GM18861 (cell line): ENCODE results near the gene TTC21A.
"Not testable (repeated sequence)": the region's sequence is repeated elsewhere in the genome, so short reads cannot be mapped to it uniquely, and the experiment has no call there.

Experiments
- ATAC-seq: cut with Tn5 transposase; IDR thresholded peaks from one replicate; pipeline ENCODE4 v1.9.1; 2021; ENCODE audit not compliant: unreplicated experiment

TTC21A gene, protein sequence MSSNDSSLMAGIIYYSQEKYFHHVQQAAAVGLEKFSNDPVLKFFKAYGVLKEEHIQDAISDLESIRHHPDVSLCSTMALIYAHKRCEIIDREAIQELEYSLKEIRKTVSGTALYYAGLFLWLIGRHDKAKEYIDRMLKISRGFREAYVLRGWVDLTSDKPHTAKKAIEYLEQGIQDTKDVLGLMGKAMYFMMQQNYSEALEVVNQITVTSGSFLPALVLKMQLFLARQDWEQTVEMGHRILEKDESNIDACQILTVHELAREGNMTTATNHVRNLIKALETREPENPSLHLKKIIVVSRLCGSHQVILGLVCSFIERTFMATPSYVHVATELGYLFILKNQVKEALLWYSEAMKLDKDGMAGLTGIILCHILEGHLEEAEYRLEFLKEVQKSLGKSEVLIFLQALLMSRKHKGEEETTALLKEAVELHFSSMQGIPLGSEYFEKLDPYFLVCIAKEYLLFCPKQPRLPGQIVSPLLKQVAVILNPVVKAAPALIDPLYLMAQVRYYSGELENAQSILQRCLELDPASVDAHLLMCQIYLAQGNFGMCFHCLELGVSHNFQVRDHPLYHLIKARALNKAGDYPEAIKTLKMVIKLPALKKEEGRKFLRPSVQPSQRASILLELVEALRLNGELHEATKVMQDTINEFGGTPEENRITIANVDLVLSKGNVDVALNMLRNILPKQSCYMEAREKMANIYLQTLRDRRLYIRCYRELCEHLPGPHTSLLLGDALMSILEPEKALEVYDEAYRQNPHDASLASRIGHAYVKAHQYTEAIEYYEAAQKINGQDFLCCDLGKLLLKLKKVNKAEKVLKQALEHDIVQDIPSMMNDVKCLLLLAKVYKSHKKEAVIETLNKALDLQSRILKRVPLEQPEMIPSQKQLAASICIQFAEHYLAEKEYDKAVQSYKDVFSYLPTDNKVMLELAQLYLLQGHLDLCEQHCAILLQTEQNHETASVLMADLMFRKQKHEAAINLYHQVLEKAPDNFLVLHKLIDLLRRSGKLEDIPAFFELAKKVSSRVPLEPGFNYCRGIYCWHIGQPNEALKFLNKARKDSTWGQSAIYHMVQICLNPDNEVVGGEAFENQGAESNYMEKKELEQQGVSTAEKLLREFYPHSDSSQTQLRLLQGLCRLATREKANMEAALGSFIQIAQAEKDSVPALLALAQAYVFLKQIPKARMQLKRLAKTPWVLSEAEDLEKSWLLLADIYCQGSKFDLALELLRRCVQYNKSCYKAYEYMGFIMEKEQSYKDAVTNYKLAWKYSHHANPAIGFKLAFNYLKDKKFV (N-terminal part only)

DNA sequence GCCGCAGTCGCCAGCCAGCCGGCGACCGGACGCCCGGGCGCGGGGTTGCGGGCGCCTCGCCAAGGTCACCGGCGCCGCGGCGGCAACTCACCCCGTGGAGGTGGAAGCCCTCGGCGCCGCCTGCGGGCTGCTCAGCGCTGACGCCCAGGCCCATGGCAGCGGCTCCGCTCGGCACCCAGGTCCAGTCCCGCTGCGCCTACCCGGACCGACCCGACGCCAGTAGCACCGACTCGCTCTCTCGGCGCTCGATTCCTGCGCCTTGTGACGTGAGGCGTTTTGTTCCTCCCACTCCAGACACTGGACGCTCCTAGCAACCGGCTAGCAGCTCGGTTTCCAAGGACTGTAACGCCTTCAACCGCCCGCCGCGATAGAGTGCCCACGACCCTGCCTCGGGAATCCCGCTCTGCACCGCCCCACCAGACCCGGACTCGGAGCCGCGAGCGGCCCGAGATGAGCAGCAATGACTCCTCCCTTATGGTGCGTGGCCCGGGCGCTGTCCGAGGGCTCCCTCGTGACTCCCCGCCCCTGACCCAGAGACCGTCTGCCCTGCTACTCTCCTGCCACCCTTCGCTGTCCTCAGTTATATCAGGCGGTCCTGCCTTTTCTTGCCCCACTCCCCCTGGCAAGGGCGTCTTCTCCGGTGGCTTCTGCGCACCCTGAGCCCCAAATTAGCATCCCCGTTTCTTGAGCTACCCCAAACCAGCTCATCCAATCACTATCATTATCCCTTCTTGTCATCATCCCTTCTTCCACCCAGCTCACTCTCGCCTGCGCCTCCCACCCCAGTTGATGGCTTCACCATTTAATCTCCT, at the start of gene TTC21A, which contains the start of gene GORASP1:
Gene TTC21A (plus strand): TSS at position 293 of the 812 bp plus-strand sequence. CDS start 158 bp downstream, at position 451.
Gene GORASP1 (minus strand): TSS at position 240 of the 812 bp plus-strand sequence. CDS start 86 bp downstream, at position 154.
- peak; percentile 42 for ATAC-seq

DNA sequence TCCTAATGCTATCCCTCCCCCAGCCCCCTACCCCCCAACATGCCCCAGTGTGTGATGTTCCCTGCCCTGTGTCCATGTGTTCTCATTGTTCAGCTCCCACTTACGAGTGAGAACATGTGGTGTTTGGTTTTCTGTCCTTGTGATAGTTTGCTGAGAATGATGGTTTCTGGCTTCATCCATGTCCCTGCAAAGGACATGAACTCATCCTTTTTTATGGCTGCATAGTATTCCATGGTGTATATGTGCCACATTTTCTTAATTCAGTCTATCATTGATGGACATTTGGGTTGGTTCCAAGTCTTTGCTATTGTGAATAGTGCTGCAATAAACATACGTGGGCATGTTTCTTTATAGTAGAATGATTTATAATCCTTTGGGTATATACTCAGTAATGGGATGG, 46.3 kb upstream of the TTC21A start:
- not testable (repeated sequence) for ATAC-seq

DNA sequence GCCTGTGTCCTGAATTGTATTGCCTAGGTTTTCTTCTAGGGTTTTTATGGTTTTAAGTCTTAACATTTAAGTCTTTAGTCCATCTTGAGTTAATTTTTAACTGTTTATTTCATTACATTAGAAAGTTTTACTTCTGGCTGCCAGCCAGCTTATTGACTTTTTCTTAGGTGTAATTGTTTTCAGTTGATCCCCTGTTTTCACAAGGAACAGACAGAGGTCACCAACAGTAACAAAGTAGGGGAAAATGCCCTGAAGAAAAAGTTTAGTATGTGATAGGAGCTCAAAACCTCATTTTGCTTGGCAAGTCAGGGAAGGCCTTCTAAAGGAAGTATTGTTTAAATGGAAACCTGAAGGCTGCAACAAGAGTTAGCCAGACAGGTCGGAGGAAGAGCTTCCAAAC, 45.3 kb upstream of the TTC21A start:
- no peak for ATAC-seq

DNA sequence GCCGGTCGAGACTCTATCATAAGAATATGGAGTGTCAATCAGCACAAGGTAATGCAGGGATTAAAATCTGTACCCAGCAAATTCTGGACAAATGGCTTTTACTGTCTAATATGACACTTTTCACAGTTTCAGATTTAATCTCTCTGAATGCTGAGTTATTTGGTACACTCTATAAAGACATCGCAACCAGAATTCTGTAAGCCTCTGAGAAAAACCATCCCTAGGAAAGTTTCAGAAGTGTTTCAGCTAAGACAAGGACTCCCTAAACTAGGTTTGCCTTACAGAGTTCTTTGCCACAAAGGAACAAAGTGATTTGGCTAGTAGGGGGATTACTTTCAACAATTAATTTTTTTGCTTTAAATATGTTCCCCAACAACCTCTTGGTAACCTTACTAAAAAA, 44.3 kb upstream of the TTC21A start:
- no peak for ATAC-seq

DNA sequence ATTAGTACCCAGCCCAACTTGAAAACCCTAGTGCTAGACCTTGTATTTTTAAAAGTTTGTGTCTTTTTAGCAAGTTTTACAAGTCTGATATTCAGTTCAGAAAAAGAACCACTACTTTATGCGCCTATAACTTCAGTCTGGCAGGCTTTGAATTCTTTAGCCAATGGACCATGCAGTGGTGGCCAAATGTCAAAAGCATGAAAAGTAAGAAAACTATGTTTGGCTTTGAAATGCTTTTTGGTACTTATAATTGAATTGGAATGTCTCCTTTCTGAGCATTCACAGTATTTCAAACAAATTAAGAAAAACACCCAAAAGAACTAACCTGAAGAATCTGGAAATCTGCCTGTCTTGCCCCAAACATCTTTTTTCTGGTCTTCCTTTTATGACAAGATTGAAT, 42.8 kb upstream of the TTC21A start:
- no peak for ATAC-seq

DNA sequence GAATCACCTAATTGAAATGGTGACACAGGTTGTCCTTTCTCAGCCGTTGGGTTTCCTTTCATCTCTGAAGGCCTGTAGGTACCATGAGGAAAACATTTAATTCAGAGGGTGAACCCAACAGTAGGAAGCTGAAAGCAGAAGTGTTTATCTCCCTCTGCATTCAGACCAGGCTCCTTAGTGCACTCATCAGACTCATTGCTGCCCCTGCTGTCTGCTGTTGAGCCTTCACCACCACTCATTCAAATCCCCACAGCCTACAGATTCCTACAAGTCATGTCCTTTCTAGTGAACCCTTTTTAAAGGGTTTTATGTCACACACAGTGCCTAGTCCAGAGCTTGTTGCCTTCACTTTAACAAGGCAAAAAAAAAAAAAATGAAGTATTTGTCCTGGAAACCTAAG, 42.3 kb upstream of the TTC21A start:
- ATAC-seq = peak; percentile 95

DNA sequence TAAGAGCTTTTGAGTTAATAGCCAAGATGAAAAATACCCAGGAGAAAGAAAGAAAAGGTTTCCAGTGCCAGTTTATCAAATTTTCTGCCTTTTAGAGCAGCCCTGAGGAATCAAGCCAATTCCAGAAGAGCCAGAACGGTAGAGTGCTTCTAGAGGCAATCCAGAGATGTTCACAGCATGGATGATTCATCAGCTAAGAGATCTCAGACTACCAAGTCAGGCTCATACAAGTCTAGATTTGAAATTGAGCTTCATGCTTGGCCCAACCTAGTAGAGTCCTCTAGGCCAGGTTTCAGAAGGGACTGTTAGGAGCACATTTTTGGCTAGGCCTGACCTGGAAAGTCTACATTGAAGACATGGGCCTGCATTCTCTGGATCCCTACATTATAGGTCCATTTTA, 40.2 kb upstream of the TTC21A start:
- ATAC-seq = no peak

DNA sequence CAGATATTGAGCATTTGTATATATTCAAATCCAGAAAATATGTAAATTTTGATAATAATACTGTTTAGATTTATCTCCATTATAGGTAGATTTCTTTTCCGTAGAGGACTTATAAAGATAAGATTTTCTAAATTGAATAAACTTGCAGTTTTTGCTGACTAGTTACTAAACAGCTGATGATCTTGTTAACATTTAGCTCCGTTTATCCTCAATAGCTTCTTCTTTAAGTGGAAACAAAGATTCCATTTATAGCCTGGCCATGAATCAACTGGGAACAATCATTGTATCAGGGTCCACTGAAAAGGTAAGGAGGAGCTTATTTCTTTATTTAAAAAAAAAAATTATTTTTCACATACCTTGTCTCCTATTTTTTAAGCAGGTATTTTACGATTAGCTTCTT, 38.9 kb upstream of the TTC21A start:
- ATAC-seq = no peak

DNA sequence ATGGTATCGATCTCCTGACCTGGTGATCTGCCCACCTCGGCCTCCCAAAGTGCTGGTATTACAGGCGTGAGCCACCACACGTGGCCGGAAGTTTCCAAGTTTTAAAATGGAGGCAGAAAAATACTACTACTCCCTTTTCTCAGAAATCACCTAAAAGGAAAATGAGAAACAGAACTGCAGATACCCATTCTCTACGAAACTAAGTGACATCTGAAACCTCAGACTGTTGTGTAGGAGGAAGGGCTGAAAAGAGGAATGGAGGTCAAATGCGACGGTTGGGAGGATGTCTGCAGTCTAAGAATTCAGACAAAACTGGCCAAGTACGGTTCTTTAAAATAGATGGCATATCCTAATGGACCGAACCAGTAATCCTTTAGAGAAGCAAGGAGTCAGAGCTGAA, 31.6 kb upstream of the TTC21A start:
- ATAC-seq = no peak

DNA sequence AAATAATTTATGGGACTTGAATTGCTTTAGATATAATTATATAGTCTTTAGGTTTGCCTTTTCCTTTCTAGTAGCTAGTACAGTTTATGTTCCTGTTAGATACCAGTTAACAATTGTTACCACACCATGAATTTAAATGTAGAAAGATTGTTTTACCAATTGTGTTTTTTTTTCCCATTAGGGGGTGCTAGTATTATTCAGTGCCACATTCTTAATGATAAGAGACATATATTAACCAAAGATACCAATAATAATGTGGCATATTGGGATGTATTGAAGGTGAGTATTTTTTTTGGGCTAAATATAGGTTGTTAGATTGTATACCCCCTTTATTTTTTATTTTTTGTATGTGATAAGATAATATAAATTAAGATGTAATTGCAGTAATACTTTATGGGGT, 27.9 kb upstream of the TTC21A start:
- no peak for ATAC-seq

DNA sequence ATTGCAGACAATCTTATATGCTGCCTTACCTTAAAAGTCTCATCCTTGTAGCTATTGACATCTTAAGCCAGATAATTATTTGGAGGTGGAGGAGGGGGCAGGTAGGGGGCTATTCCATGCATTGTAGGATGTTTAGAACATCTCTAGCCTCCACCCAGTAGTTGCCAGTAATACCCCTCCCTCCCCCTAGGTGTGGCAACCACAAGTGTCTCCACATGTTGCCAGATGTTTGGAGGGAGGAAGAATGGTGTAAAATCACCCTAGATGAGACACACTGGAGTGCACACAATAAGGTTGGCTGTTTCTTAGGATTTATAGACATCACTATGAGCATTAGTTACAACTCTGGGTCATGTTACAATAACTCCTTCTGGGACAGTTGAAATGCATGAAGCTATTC, 27.5 kb upstream of the TTC21A start:
- ATAC-seq = no peak

DNA sequence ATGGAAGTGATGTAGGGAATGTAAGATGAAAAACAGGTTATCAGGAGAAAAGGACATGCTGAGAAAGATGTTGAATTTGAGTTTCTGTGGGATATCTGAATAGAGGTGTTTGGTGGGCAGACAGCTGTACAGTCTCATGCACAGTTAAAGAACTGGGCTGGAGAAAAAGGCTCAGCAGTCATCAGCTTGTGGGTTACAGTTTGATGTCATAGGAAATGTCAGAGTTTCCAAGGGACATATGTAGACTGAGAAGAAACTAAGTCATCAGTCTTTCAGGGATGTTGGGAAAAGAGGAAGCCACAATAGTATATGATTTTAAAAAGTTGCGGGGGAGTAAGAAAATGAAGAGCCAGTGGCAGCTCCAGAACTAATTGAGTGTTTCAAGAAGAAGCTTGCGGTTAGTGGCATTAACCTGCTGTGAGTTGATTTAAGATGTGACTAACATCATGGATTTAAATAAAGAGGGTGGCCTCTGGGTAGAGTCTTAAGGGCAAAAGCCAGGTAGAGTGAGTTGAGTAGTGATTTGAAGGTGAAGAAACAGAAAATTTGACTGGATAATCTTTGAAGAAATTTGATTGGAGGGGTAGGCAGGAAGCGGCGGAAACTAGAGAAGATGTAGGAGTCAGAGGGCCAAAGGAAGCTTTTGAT, 24.7 kb upstream of the TTC21A start:
- ATAC-seq = no peak

DNA sequence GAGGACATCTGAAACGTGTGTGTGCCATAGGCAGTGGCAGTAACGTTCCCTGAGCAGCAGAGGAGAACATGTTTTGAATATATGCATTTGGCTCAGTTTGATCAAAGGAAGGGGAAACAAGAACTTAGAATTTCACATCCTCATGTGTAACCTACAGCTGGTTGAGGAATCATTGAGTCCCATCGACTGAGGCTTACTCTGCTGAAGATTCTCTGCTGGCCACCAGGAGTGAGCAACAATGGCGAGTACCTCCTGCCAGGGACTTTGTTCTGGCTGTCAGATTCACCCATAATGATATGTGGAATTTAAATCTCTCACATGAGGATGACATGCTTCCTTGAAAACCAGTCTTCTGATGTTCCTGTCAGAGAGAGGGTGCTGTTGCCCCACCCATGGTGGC, 21.3 kb upstream of the TTC21A start:
- no peak for ATAC-seq

DNA sequence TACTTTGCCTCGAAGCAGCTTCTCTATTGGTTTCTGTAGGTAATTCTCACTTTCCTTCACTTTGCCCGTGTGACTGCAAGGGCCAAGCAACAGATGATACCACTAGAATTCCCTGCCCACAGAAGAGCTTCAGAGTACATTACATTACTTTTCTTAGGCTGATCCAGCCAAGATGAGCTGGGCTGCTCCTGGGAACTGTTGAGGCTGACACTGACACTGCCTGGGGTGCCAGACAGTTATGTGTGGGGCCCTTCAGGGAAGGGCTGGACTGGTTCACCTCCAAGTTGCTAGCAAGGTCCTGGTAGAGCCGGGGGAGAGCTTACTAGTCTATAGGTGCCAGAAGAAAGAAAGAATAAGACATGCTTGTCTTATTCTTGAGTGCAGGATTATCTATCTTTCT, 19.0 kb upstream of the TTC21A start:
- ATAC-seq = no peak

DNA sequence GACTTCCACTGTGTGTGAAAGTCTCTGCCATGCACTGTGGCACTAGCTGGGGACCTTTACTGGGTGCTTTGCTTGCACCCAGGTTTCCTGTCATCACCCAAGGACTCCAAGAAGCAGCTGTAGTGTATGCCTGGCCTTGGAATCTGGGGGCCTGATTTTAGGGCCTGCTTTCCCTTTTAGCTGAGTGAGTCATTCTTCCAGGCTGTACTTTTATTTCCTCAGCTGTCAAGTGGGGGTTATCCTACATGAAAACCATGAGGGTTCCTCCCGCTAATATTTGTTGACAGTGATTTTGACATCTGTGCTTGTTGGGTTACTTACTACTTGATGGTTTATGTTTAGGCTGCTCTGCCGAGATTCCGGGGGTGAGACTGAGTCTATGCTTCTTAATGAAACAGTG, 18.6 kb upstream of the TTC21A start:
- ATAC-seq = no peak

DNA sequence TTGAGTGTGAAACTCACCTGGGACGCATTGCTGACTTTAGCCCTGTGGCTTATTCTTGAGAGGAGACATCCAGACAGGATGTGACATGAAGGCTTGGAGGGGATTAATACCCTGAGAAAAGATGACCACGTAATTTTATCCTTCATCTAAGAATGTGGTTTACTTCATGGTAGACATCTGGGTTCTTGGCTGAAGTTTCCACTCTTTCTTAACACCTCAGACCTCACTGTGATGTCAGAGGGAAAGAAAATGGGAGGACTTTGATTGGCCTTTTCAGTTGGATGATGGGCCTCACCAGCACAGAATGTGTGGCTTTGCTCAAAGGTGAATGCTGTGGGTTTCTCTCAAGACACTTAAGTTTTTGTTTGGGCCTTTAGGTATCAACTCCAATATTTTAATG, 16.6 kb upstream of the TTC21A start:
- ATAC-seq = no peak

DNA sequence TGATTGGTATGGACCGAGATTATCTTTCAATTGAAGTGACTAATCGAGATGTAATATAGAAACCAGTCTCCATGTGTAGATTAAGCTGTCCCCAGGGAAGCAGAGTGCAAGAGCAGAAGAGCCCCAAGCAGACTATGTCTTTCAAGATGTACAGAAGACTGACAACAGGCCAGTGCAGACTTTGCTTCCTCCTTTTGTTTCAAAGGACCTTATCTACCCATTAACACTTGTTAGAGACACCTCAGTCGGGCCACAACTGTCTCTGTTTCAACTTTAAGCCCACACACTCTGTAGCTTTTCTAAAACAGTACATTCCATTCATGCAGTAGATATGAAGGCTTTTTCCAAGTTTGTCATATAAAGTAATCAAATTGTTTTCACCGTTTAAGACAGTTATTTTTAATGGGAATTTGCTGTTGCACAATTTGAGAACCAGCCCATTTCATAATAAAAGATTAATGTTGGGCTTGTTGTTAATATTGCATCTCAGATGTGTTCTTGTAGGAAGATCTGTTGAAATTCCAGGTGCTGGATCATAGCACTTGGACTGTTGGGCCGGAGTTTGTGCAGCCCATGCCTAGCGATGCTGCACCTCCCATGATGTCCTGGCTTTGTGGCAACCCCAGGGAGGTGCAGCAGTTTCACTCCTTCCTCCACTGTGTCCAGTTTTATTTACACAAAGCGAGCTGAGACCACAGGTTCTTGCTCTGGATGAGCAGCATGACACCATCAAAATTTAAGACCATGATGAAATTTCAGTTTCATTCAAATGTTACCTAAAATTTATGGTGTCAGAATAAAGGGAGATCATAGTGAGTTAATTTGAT, 12.4 kb upstream of the TTC21A start:
- ATAC-seq = no peak

DNA sequence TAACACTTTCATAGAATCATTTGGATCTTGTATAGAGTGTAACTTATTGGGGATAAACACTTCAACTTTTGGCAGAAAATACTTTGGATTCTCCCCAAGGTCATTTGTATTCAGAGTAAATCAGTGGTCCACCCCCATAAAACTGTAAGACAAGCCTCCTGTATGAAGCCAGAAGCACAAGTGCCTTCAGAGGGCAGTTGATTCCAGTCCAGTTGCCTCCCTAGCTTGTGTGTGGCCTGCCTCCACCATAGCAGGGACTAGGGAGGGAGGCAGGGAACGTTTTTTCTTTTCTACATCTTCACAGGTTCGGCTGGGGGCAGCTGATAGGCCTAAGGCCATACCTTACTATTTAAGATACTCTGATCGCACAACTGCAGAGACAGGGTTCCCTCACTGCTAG, 11.7 kb upstream of the TTC21A start:
- ATAC-seq = no peak

DNA sequence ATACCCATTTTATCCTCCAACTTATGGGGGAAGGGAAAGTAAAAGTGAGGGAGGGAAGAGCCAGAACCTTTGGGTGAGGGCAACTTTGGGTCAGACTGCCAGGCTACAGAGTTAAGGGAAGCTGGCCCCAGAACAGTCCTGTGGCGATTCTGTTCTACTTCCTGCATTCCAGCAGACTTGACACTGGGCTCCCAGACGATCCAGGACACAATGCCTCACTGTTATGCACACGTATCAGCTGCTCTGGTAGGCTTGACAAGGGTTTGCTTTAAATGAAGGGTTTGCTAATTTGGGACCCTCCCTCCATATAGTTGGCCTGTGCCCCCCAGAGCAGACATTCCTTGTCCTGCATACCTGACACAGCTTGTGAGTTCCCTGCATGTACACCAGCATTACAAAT, 10.7 kb upstream of the TTC21A start:
- ATAC-seq = no peak
